ENCODE data around the gene MRPL42. TPM values are rescaled to one million over a fixed set of nuclear protein-coding genes. Genes with fewer than 3 reads are reported as not detected.

MRPL42 gene
- total and polyA plus RNA-seq, 2 donors from 2014 or later, result 57.6 to 66.7 TPM

DNA sequence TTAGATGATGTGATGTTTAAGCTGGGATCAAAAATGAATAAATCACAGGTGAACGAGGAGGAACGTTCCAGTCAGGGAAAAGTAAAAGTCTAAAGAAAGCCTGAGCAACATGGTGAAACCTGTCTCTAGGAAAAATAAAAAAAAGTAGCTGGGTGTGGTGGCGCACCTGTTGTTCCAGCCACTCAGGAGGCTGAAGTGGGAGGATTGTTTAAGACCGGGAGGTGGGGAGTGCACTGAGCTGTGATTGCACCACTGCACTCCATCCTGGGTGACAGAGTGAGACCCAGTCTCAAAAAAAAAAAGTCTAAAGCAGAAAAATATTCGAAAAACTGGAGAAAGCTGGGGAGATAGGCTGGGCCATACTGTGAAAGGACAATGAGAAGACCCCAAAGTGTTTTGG, 66.0 kb downstream of the MRPL42 start:
- Histone ChIP-seq H3K36me3 (ENCODE audit: control insufficient read depth in 2 of 3, insufficient read depth in 3 of 3, low read length in 3 of 3) (no peaks in the 10 kb centered on the region), H3K4me1 (ENCODE audit: control insufficient read depth in 2 of 3, insufficient read depth in 2 of 3, low read depth in 1 of 3, low read length in 3 of 3) (peaks cover 0 to 2% (median 0%) of the 10 kb centered on the region in 3 donors), H3K9ac (ENCODE audit: low read length in 3 of 3) (no peak overlapping the region), H3K27me3 (ENCODE audit: control insufficient read depth, insufficient read depth, low read length) (no peaks in the 10 kb centered on the region), H3K27ac (ENCODE audit: low read depth in 2 of 2, low read length in 2 of 2) (no peak overlapping the region), H3K4me3 (ENCODE audit: low read length in 3 of 3) (no peak overlapping the region), H3K9me3 (ENCODE audit: control insufficient read depth in 2 of 3, insufficient read depth in 1 of 3, low read length in 3 of 3) (no peaks in the 10 kb centered on the region)
- TF ChIP-seq, protein P1, sequence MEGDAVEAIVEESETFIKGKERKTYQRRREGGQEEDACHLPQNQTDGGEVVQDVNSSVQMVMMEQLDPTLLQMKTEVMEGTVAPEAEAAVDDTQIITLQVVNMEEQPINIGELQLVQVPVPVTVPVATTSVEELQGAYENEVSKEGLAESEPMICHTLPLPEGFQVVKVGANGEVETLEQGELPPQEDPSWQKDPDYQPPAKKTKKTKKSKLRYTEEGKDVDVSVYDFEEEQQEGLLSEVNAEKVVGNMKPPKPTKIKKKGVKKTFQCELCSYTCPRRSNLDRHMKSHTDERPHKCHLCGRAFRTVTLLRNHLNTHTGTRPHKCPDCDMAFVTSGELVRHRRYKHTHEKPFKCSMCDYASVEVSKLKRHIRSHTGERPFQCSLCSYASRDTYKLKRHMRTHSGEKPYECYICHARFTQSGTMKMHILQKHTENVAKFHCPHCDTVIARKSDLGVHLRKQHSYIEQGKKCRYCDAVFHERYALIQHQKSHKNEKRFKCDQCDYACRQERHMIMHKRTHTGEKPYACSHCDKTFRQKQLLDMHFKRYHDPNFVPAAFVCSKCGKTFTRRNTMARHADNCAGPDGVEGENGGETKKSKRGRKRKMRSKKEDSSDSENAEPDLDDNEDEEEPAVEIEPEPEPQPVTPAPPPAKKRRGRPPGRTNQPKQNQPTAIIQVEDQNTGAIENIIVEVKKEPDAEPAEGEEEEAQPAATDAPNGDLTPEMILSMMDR (IDR thresholded peaks at IDR 0.05; ENCODE audit: borderline replicate concordance, extremely low read depth, insufficient read depth), result no peak
- intact Hi-C loops (cut with DNase I), result no loop called here
- DNase-seq (no peak), FAIRE-seq (no peak)

DNA sequence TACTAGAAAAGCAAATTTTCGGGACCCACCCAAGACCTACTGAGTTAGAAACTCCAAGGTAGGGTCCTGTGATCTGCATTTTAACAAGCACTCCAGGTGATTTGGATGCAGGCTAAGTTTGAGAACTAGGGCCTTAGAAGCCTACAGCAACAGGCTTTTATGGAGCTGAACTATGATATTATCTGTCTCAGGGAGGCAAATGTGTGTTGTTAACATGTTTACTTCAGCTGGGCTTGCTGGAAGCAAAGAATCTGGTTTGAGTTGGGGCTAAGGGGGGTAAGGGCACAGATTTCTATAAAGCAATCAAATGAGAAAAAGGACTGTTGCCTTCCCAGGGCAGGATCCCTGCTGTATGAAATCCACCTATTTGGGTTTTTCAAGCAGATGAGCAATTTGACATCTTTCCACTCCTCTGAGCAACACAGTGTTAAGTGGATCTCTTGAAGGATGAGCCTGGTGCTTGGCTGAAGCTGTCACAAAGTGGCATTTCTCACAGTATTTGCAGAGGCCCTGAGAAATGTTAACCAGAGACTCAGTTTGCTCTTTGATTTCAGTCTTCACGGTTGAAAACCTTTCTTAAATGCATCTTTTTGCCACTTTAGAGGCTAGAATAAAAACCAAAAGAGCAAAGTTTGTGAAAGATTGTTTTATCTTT, 68.9 kb downstream of the MRPL42 start:
- H3K9me3 ChIP-seq (ENCODE audit: control insufficient read depth in 2 of 3, insufficient read depth in 1 of 3, low read length in 3 of 3), result no peaks in the 10 kb centered on the region
- H3K9ac ChIP-seq (ENCODE audit: low read length in 3 of 3), result no peak overlapping the region
- DNase-seq, result no peak
- peaks cover 0 to 2% (median under 1%) of the 10 kb centered on the region in 3 donors for H3K4me1 ChIP-seq (ENCODE audit: control insufficient read depth in 2 of 3, insufficient read depth in 2 of 3, low read depth in 1 of 3, low read length in 3 of 3)
- H3K36me3 ChIP-seq (ENCODE audit: control insufficient read depth in 2 of 3, insufficient read depth in 3 of 3, low read length in 3 of 3), result no peaks in the 10 kb centered on the region
- intact Hi-C loops (cut with DNase I), result no loop called here
- FAIRE-seq, result no peak
- TF ChIP-seq, protein P1 (IDR thresholded peaks at IDR 0.05; ENCODE audit: borderline replicate concordance, extremely low read depth, insufficient read depth), result no peak
- no peak overlapping the region for H3K4me3 ChIP-seq (ENCODE audit: low read length in 3 of 3)
- no peaks in the 10 kb centered on the region for H3K27me3 ChIP-seq (ENCODE audit: control insufficient read depth, insufficient read depth, low read length)
- H3K27ac ChIP-seq (ENCODE audit: low read depth in 2 of 2, low read length in 2 of 2), result no peak overlapping the region

DNA sequence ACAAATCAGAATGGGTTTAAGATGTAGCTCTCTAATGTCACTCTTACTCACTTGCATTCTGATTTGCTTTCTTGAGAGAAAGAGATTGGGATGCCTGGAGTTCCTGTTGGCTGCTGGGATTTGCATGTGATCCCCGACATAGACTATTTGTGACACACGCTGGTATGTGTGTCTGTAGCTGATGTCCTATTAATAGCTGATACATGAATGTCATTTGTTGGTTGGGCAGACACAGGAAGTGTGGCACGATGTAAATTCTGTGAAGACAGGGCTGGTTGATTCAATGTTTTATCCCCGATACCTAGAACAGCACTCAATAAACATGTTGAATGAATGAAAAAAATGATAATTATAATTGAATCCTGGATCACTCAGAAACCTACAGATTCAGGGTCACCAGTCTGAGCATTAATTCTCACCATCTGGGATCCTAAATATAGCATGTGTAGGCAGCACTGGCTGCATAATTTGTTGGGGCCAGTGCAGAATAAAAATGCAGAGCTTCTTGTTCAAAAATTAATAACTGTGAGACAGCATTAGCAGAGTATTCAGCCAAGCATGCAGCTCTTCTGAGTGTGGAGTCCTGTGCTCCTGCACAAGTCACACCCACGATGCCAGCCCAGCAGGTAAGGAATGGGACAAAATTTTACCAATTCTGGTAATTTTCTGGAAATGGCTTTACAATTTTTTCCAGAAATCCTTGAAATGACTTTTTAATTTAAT, 69.6 kb downstream of the MRPL42 start:
- Histone ChIP-seq H3K27me3 (ENCODE audit: control insufficient read depth, insufficient read depth, low read length) (no peaks in the 10 kb centered on the region), H3K4me1 (ENCODE audit: control insufficient read depth in 2 of 3, insufficient read depth in 2 of 3, low read depth in 1 of 3, low read length in 3 of 3) (peaks cover 0 to 4% (median 2%) of the 10 kb centered on the region in 3 donors), H3K9me3 (ENCODE audit: control insufficient read depth in 2 of 3, insufficient read depth in 1 of 3, low read length in 3 of 3) (no peaks in the 10 kb centered on the region), H3K36me3 (ENCODE audit: control insufficient read depth in 2 of 3, insufficient read depth in 3 of 3, low read length in 3 of 3) (no peaks in the 10 kb centered on the region), H3K27ac (ENCODE audit: low read depth in 2 of 2, low read length in 2 of 2) (no peak overlapping the region), H3K4me3 (ENCODE audit: low read length in 3 of 3) (no peak overlapping the region), H3K9ac (ENCODE audit: low read length in 3 of 3) (no peak overlapping the region)
- DNase-seq, result no peak
- no peak for FAIRE-seq
- intact Hi-C loops (cut with DNase I), result no loop called here
- TF ChIP-seq, protein P1 (IDR thresholded peaks at IDR 0.05; ENCODE audit: borderline replicate concordance, extremely low read depth, insufficient read depth), result no peak
